ENCODE data around the gene COG8. TPM values are rescaled to one million over a fixed set of nuclear protein-coding genes. Genes with fewer than 3 reads are reported as not detected.

Gene COG8
- total and polyA plus RNA-seq, 9 of the 15 experiments (the other 6 are each of a cell fraction or from before 2014, with no cell fraction given): 3.7 to 42.6 (median 30.1) TPM

GRCh38 chr16:69346683-69347082 is 7.3 kb upstream of the COG8 start (continued):
- TF ChIP-seq RNF219 (CRISPR knock-in tag; IDR thresholded peaks at IDR 0.05): no peak
- no peak for TF ChIP-seq DPF2 (IDR thresholded peaks at IDR 0.05)
- peak; percentile 89 for TF ChIP-seq BACH1 (tag; IDR thresholded peaks at IDR 0.05)
- no peak for TF ChIP-seq PCBP1 (IDR thresholded peaks at IDR 0.05; ENCODE audit: low read depth, low read length, poor library complexity, severe bottlenecking)
- TF ChIP-seq ELK3 (CRISPR knock-in tag; IDR thresholded peaks at IDR 0.05): no peak
- no peak for TF ChIP-seq FOXK2 (conservative IDR thresholded peaks at IDR 0.05 in 1 of 2, IDR thresholded peaks at IDR 0.05 in 1 of 2; ENCODE audit: low read depth in 2 of 2)
- peak; percentile 95 for TF ChIP-seq ZNF316 (IDR thresholded peaks at IDR 0.05)
- peak; percentile 96 to 97 for TF ChIP-seq KDM1A (IDR thresholded peaks at IDR 0.05)
- TF ChIP-seq MAFK (IDR thresholded peaks at IDR 0.05; ENCODE audit: low read length): peak; percentile 33; the same call in 1 of the 2 replicates
- TF ChIP-seq RFX1 (IDR thresholded peaks at IDR 0.05): no peak
- TF ChIP-seq GTF3C2 (IDR thresholded peaks at IDR 0.05; ENCODE audit: borderline replicate concordance, extremely low read depth, insufficient read length): no peak
- no peak for TF ChIP-seq ZNF277 (CRISPR knock-in tag; IDR thresholded peaks at IDR 0.05; ENCODE audit: borderline replicate concordance)
- no peak for TF ChIP-seq ZNF282 (CRISPR knock-in tag; IDR thresholded peaks at IDR 0.05)
- TF ChIP-seq RAD51 (IDR thresholded peaks at IDR 0.05; ENCODE audit: borderline replicate concordance, low read depth): no peak
- no peak for TF ChIP-seq CBX5 (IDR thresholded peaks at IDR 0.05; ENCODE audit: borderline replicate concordance, low read depth)
- TF ChIP-seq HDAC1 (IDR thresholded peaks at IDR 0.05): peak in 1 of 2 experiments; percentile 77; a peak in 2 of 4 replicates
- no peak for TF ChIP-seq COPS2 (conservative IDR thresholded peaks at IDR 0.05)
- TF ChIP-seq HNRNPH1 (optimal IDR thresholded peaks at IDR 0.05; ENCODE audit: low read depth, low read length): no peak
- TF ChIP-seq ZNF695 (CRISPR knock-in tag; IDR thresholded peaks at IDR 0.05): no peak
- TF ChIP-seq THAP7 (CRISPR knock-in tag; IDR thresholded peaks at IDR 0.05): no peak
- no peak for TF ChIP-seq OTX1 (CRISPR knock-in tag; IDR thresholded peaks at IDR 0.05)
- TF ChIP-seq MAFG (tag; conservative IDR thresholded peaks at IDR 0.05): peak; percentile 61
- 0 out of 2 replicates have a peak, but pooled peaks have one; percentile 30 for TF ChIP-seq HDAC2 (IDR thresholded peaks at IDR 0.05)

Measured in K562 (cell line).